HCT116 (cell line): ENCODE data around the gene C5orf24. TPM values are rescaled to one million over a fixed set of nuclear protein-coding genes. Genes with fewer than 3 reads are reported as not detected.

ENCODE experiments used
- ATAC-seq: fragments of 200-7000 bp; cut with Tn5 transposase; 2 replicates; pipeline ENCODE4 v1.9.1; 2020; ENCODE audit warnings: mild to moderate bottlenecking, moderate library complexity
- BruUV-seq: library from RNA; stranded (reverse); fragments of 400-500 nt; replicated peaks from 2 replicates; lab custom pipeline; 2021; lab: Mats Ljungman, UMichigan
- CTCF ChIA-PET: fragments of 300-600 bp; sonication (Branson Sonifier 250); formaldehyde crosslinking; loops from one replicate; lab custom pipeline; 2021; ENCODE audit warnings: antibody characterized with exemption; lab: Charles Lee
- POLR2A ChIA-PET: fragments of 300-600, 350-600 bp; sonication (Branson Sonifier 250); formaldehyde crosslinking; loops from one replicate; lab custom pipeline; 2021; ENCODE audit warnings: antibody characterized with exemption; lab: Charles Lee
- RAD21 ChIA-PET, 2 experiments: fragments of 300-600 bp; sonication (Branson Sonifier 250); formaldehyde crosslinking; loops; one replicate each; lab custom pipeline; 2023; ENCODE audit warnings: low total read pairs in 2 of 2; ENCODE audit not compliant: uncharacterized antibody in 2 of 2, unreplicated experiment in 2 of 2, low non-redundant PET in 1 of 2; lab: Charles Lee
- DNase-seq: peaks from one replicate; pipeline ENCODE4 v3.0.0-alpha.2; 2010; ENCODE audit warnings: low read depth, low spot score
- H2AFZ ChIP-seq: fragments of 200-600 bp; shearing (Covaris generic), sonication (generic); 2 replicates; pipeline ENCODE4 v1.6.1; 2017; ENCODE audit warnings: low read depth, mixed run types, mixed read lengths, antibody characterized with exemption, low read length; ENCODE audit not compliant: poor library complexity, severe bottlenecking
- H3K27ac ChIP-seq: 2 replicates; pipeline ENCODE4 v1.5.1; 2012; ENCODE audit warnings: low read depth, low read length
- H3K27me3 ChIP-seq: fragments of 200-600 bp; sonication (generic); 2 replicates; pipeline ENCODE4 v1.6.1; 2016; ENCODE audit warnings: mixed run types, low read length, mixed read lengths; ENCODE audit not compliant: insufficient read depth
- H3K36me3 ChIP-seq, 2 experiments: fragments of 200-500 bp in 1 of 2; fragments of 200-600 bp in 1 of 2; sonication (Bioruptor generic) in 1 of 2; sonication (generic) in 1 of 2; 2 replicates each; pipeline versions ENCODE4 v1.5.1 to v1.6.1; 2014 to 2016; ENCODE audit warnings: low read length in 2 of 2, inconsistent platforms in 1 of 2, mixed read lengths in 1 of 2, mixed run types in 1 of 2; ENCODE audit not compliant: insufficient read depth in 2 of 2, control insufficient read depth in 1 of 2
- H3K4me1 ChIP-seq, 2 experiments: fragments of 200-600 bp in 1 of 2; sonication (generic) in 1 of 2; 2 replicates each; pipeline versions ENCODE4 v1.5.1 to v1.6.1; 2012 to 2017; ENCODE audit warnings: low read length in 2 of 2, inconsistent platforms in 1 of 2, mild to moderate bottlenecking in 1 of 2, mixed read lengths in 1 of 2, mixed run types in 1 of 2, moderate library complexity in 1 of 2; ENCODE audit not compliant: insufficient read depth in 2 of 2, control insufficient read depth in 1 of 2
- H3K4me2 ChIP-seq: fragments of 200-600 bp; sonication (generic); 2 replicates; pipeline ENCODE4 v1.6.1; 2017; ENCODE audit warnings: mixed run types, low read length, mixed read lengths
- H3K4me3 ChIP-seq, 2 experiments: fragments of 200-600 bp in 1 of 2; sonication (generic) in 1 of 2; replicated peaks in 1 of 2; 2 replicates each; pipeline ENCODE4 v1.5.1; 2011 to 2016; ENCODE audit warnings: low read length in 2 of 2, control low read depth in 1 of 2, low read depth in 1 of 2, mild to moderate bottlenecking in 1 of 2, mixed read lengths in 1 of 2, mixed run types in 1 of 2
- H3K79me2 ChIP-seq: fragments of 200-600 bp; sonication (generic); 2 replicates; pipeline ENCODE4 v1.6.1; 2017; ENCODE audit warnings: mild to moderate bottlenecking, mixed run types, low read length, moderate library complexity, mixed read lengths; ENCODE audit not compliant: insufficient read depth
- H3K9ac ChIP-seq: fragments of 200-600 bp; sonication (generic); 2 replicates; pipeline ENCODE4 v1.6.1; 2016; ENCODE audit warnings: low read length, mixed read lengths
- H3K9me2 ChIP-seq: fragments of 200-600 bp; sonication (generic), shearing (Covaris generic); 2 replicates; pipeline ENCODE4 v1.6.1; 2017; ENCODE audit warnings: mixed run types, mild to moderate bottlenecking, moderate library complexity; ENCODE audit not compliant: insufficient read depth
- H3K9me3 ChIP-seq, 2 experiments: fragments of 200-500 bp in 1 of 2; fragments of 200-600 bp in 1 of 2; sonication (Bioruptor generic) in 1 of 2; sonication (generic) in 1 of 2; 2 replicates each; pipeline ENCODE4 v1.6.1; 2014 to 2017; ENCODE audit warnings: low read length in 2 of 2, mixed read lengths in 2 of 2, inconsistent platforms in 1 of 2, low read depth in 1 of 2, mild to moderate bottlenecking in 1 of 2, mixed run types in 1 of 2, moderate library complexity in 1 of 2; ENCODE audit not compliant: control insufficient read depth in 1 of 2, insufficient read depth in 1 of 2
- H4K20me1 ChIP-seq: fragments of 200-600 bp; sonication (generic), shearing (Covaris generic); 2 replicates; pipeline ENCODE4 v1.6.1; 2017; ENCODE audit warnings: mixed run types, mild to moderate bottlenecking, moderate library complexity; ENCODE audit not compliant: insufficient read depth
- EZH2phosphoT487 ChIP-seq: fragments of 200-600 bp; IDR thresholded peaks from 2 replicates; pipeline ENCODE4 v1.6.1; 2018; ENCODE audit warnings: antibody characterized with exemption, borderline replicate concordance
- ZFX ChIP-seq: fragments of 450-650 bp; IDR thresholded peaks from 2 replicates; pipeline ENCODE4 v1.6.1; 2017
- intact Hi-C: fragments of 100-400 bp; cut with micrococcal nuclease; formaldehyde crosslinking; loops from 2 replicates; pipeline ENCODE4 v1.10.0; 2022
- total RNA-seq: library from RNA; stranded (reverse); gene quantifications from one replicate; pipeline ENCODE4 v1.2.1, GENCODE V29; 2021; ENCODE audit not compliant: unreplicated experiment

Gene C5orf24
- total RNA-seq, 1 experiment from 2014 or later, result 46.9 TPM

- Histone ChIP-seq H4K20me1 (no peaks in the 10 kb centered on the region), H2AFZ (no peak overlapping the region), H3K9me3 (no peaks in the 10 kb centered on the region), H3K27ac (no peak overlapping the region), H3K4me1 (no peaks in the 10 kb centered on the region), H3K27me3 (no peaks in the 10 kb centered on the region), H3K9me2 (no peaks in the 10 kb centered on the region), H3K36me3 (0 out of 4 replicates have a peak, but pooled peaks cover 0 to 4% of the 10 kb centered on the region in 2 experiments), H3K4me2 (no peak overlapping the region), H3K9ac (no peak overlapping the region)
- DNase-seq, result no peak
- BruUV-seq, result no TSS peak
- RAD21 ChIA-PET, result interaction anchor here in 1 of 2 experiments (0.7 kb wide), 1 partner anchor 13 kb away, joined by 3 read pairs; the partner anchor contains the start of gene PCBD2
- TF ChIP-seq ZFX, result no peak
- TF ChIP-seq, all 23 proteins: peak for 0
- Histone ChIP-seq H3K79me2 (no peaks in the 10 kb centered on the region), H3K4me3 (no peak overlapping the region)
- ChIA-PET POLR2A (no interaction called here), CTCF (interaction anchor here (1.4 kb wide), 1 partner anchor 13 kb away, joined by 6 read pairs; the partner anchor contains the start of gene PCBD2)
- no peak for ATAC-seq
- intact Hi-C loops, result no loop called here
These were observed 45.7 kb downstream of the C5orf24 start for GRCh38 chr5:134891473-134891872.

DNA sequence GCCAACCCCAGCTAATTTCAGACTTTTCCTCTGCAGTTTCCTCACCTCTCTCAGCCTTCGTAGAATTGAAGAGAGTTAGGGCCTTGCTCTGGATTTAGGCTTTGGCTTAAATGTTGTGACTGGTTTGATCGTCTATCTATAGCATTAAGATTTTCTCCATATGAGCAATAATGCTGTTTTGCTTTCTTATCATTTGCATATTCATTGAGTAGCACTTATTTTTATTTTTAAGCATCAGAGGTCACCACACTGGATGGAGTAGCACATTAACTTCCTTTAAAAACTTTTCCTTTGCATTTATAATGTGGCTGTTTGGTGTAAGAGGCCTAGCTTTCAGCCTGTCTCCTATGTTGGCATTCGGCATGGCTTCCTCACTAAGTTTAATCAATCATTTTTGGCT, 46.5 kb downstream of the C5orf24 start:
- Histone ChIP-seq H3K9me2 (no peaks in the 10 kb centered on the region), H3K79me2 (no peaks in the 10 kb centered on the region), H3K36me3 (0 out of 4 replicates have a peak, but pooled peaks cover 0 to 4% of the 10 kb centered on the region in 2 experiments), H3K27me3 (no peaks in the 10 kb centered on the region), H3K4me1 (no peaks in the 10 kb centered on the region), H4K20me1 (no peaks in the 10 kb centered on the region), H3K27ac (no peak overlapping the region), H3K9ac (no peak overlapping the region), H3K4me2 (no peak overlapping the region), H3K9me3 (no peaks in the 10 kb centered on the region), H3K4me3 (no peak overlapping the region), H2AFZ (no peak overlapping the region)
- ATAC-seq (no peak), DNase-seq (no peak)
- BruUV-seq, result no TSS peak
- ChIA-PET CTCF (interaction anchor here (1.4 kb wide), 1 partner anchor 12 kb away, joined by 6 read pairs; the partner anchor contains the start of gene PCBD2), RAD21 (interaction anchor here in 1 of 2 experiments (0.7 kb wide), 1 partner anchor 12 kb away, joined by 3 read pairs; the partner anchor contains the start of gene PCBD2), POLR2A (no interaction called here)
- TF ChIP-seq EZH2phosphoT487, result no peak
- intact Hi-C loops, result no loop called here
